GM23338 (cell line): ENCODE results near the gene COX7A2. TPM values are rescaled to one million over a fixed set of nuclear protein-coding genes. Genes with fewer than 3 reads are reported as not detected.
A peak's percentile ranks its signal among the peaks of the same experiment; 100 is the strongest.

Experiments used
- ATAC-seq: fragments of 200-7000 bp; cut with Tn5 transposase; 3 replicates; pipeline ENCODE4 v1.9.1; 2020
- DNase-seq: peaks from one replicate; pipeline ENCODE4 v3.0.0-alpha.2; 2015; ENCODE audit warnings: low spot score
- H2AFZ ChIP-seq: fragments of 200-600 bp; sonication (generic); 2 replicates; pipeline ENCODE4 v1.8.0; 2016; ENCODE audit warnings: antibody characterized with exemption, mild to moderate bottlenecking, moderate library complexity
- H3F3A ChIP-seq: fragments of 200-600 bp; sonication (generic); replicated peaks from 2 replicates; pipeline ENCODE4 v1.8.0; 2017; ENCODE audit warnings: antibody characterized with exemption, mixed run types, low read depth
- H3K27ac ChIP-seq: fragments of 200-600 bp; sonication (generic); 2 replicates; pipeline ENCODE4 v1.6.1; 2016; ENCODE audit warnings: low read depth
- H3K27me3 ChIP-seq: fragments of 200-600 bp; sonication (generic); 2 replicates; pipeline ENCODE4 v1.8.0; 2016; ENCODE audit warnings: mild to moderate bottlenecking, mixed run types, moderate library complexity; ENCODE audit not compliant: insufficient read depth
- H3K36me3 ChIP-seq: fragments of 200-600 bp; sonication (generic); 2 replicates; pipeline ENCODE4 v1.8.0; 2016; ENCODE audit warnings: mild to moderate bottlenecking; ENCODE audit not compliant: insufficient read depth
- H3K4me1 ChIP-seq: fragments of 200-600 bp; sonication (generic); 2 replicates; pipeline ENCODE4 v1.8.0; 2016; ENCODE audit warnings: mild to moderate bottlenecking, moderate library complexity; ENCODE audit not compliant: insufficient read depth
- H3K4me2 ChIP-seq: fragments of 200-600 bp; sonication (generic); 2 replicates; pipeline ENCODE4 v1.7.1; 2017; ENCODE audit warnings: mixed run types
- H3K4me3 ChIP-seq: fragments of 200-600 bp; sonication (generic); 2 replicates; pipeline ENCODE4 v1.6.1; 2016; ENCODE audit warnings: mixed run types
- H3K79me2 ChIP-seq: fragments of 200-600 bp; sonication (generic); replicated peaks from 2 replicates; pipeline ENCODE4 v1.8.0; 2017; ENCODE audit warnings: mild to moderate bottlenecking; ENCODE audit not compliant: insufficient read depth
- H3K9me2 ChIP-seq: fragments of 200-600 bp; sonication (generic); 2 replicates; pipeline ENCODE4 v1.8.0; 2017; ENCODE audit not compliant: insufficient read depth
- H4K20me1 ChIP-seq: fragments of 200-600 bp; sonication (generic); replicated peaks from 2 replicates; pipeline ENCODE4 v1.8.0; 2017; ENCODE audit warnings: mild to moderate bottlenecking; ENCODE audit not compliant: insufficient read depth
- H3K27ac Mint-ChIP-seq: 2 replicates; pipeline ENCODE4 v1.8.0; 2020; ENCODE audit warnings: inconsistent platforms, mild to moderate bottlenecking, moderate library complexity, mixed read lengths
- H3K27me3 Mint-ChIP-seq: 3 replicates; pipeline ENCODE4 v1.8.0; 2022; ENCODE audit warnings: low read depth, mild to moderate bottlenecking, moderate library complexity, mixed read lengths, inconsistent platforms; ENCODE audit not compliant: insufficient read depth, poor library complexity
- H3K36me3 Mint-ChIP-seq: 3 replicates; pipeline ENCODE4 v1.8.0; 2021; ENCODE audit warnings: low read depth, mild to moderate bottlenecking, inconsistent platforms, moderate library complexity, mixed read lengths
- H3K4me1 Mint-ChIP-seq: 3 replicates; pipeline ENCODE4 v1.8.0; 2020; ENCODE audit warnings: mild to moderate bottlenecking, inconsistent platforms, mixed read lengths
- H3K4me3 Mint-ChIP-seq: 3 replicates; pipeline ENCODE4 v1.8.0; 2021; ENCODE audit warnings: moderate library complexity, mild to moderate bottlenecking, inconsistent platforms, mixed read lengths
- H3K9me3 Mint-ChIP-seq: 3 replicates; pipeline ENCODE4 v1.8.0; 2020; ENCODE audit warnings: moderate library complexity, mild to moderate bottlenecking, inconsistent platforms, mixed read lengths
- CREB1 ChIP-seq: fragments of 250-450 bp; sonication (Bioruptor Pico); IDR thresholded peaks from 2 replicates; pipeline ENCODE4 v1.5.0; 2020; ENCODE audit warnings: low read depth, mild to moderate bottlenecking, moderate library complexity
- EZH2 ChIP-seq: fragments of 200-600 bp; sonication (generic); IDR thresholded peaks from one replicate; pipeline ENCODE4 v1.8.0; 2017; ENCODE audit warnings: antibody characterized with exemption, mild to moderate bottlenecking, low read depth; ENCODE audit not compliant: unreplicated experiment
- EZH2phosphoT487 ChIP-seq: fragments of 200-600 bp; sonication (generic); IDR thresholded peaks from one replicate; pipeline ENCODE4 v1.8.1; 2018; ENCODE audit warnings: antibody characterized with exemption; ENCODE audit not compliant: unreplicated experiment
- JUNB ChIP-seq: IDR thresholded peaks from one replicate; pipeline ENCODE4 v1.6.1; 2016; ENCODE audit warnings: antibody characterized with exemption; ENCODE audit not compliant: unreplicated experiment
- NANOG ChIP-seq: IDR thresholded peaks from 2 replicates; pipeline ENCODE4 v1.6.1; 2016; ENCODE audit warnings: antibody characterized with exemption, borderline replicate concordance
- POLR2AphosphoS5 ChIP-seq: IDR thresholded peaks from 2 replicates; pipeline ENCODE4 v1.6.1; 2016; ENCODE audit warnings: antibody characterized with exemption, low read depth
- STAT1 ChIP-seq: IDR thresholded peaks from one replicate; pipeline ENCODE4 v1.6.1; 2016; ENCODE audit warnings: antibody characterized with exemption; ENCODE audit not compliant: unreplicated experiment
- ZNF331 ChIP-seq: fragments of 250-450 bp; sonication (Bioruptor Pico); IDR thresholded peaks from 2 replicates; pipeline ENCODE4 v1.5.0; 2020; ENCODE audit warnings: low read depth, mild to moderate bottlenecking, moderate library complexity
- polyA plus RNA-seq: library from polyadenylated mRNA; unstranded; fragments of >200 nt; fragmentation: Nextera tagmentation; extraction: Ambion mirVana; gene quantifications from 2 replicates; pipeline ENCODE4 v1.2.1, GENCODE V29; 2016
- total RNA-seq: library from RNA; depleted of rRNA; stranded (reverse); fragments of >200 nt; shearing (Covaris generic); gene quantifications from 2 replicates; pipeline ENCODE4 v1.2.3, GENCODE V29; 2014
- TF ChIP-seq, protein P1 (sequence below): IDR thresholded peaks from one replicate; pipeline ENCODE4 v1.6.1; 2018; ENCODE audit warnings: antibody characterized with exemption; ENCODE audit not compliant: unreplicated experiment
- TF ChIP-seq, protein P2 (sequence below): IDR thresholded peaks from 2 replicates; pipeline ENCODE4 v1.6.1; 2016; ENCODE audit warnings: antibody characterized with exemption
- TF ChIP-seq, protein P3 (sequence below), 2 experiments: fragments of 200-600 bp in 1 of 2; sonication (generic) in 1 of 2; conservative IDR thresholded peaks; 2 replicates each; pipeline versions ENCODE4 v1.5.1 to v1.6.1; 2016 to 2017; ENCODE audit warnings: antibody characterized with exemption in 2 of 2, low read depth in 2 of 2, mild to moderate bottlenecking in 2 of 2, moderate library complexity in 1 of 2

The COX7A2 gene
- total and polyA plus RNA-seq, 2 experiments from 2014 or later: 93.7 to 963 TPM

DNA sequence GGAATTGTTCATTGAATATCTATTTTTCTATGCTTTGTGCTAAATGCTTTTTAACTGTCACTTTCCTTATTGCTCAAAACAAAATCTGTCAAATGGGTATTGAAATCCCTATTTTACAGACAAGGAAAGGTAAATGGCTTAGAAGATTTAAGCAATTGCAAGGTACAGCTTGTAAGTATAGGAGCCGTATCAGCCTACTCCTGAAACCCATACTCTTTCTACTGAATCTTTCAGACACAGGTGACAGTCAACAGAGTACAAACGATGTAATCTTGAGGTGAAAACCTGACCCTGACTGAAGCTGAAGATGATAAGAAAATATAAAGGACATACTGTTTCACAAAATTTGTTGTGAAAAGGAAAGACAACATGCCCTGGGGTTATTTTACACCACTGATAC lies 7.0 kb upstream of the COX7A2 start (continued):
- TF ChIP-seq, protein P1, sequence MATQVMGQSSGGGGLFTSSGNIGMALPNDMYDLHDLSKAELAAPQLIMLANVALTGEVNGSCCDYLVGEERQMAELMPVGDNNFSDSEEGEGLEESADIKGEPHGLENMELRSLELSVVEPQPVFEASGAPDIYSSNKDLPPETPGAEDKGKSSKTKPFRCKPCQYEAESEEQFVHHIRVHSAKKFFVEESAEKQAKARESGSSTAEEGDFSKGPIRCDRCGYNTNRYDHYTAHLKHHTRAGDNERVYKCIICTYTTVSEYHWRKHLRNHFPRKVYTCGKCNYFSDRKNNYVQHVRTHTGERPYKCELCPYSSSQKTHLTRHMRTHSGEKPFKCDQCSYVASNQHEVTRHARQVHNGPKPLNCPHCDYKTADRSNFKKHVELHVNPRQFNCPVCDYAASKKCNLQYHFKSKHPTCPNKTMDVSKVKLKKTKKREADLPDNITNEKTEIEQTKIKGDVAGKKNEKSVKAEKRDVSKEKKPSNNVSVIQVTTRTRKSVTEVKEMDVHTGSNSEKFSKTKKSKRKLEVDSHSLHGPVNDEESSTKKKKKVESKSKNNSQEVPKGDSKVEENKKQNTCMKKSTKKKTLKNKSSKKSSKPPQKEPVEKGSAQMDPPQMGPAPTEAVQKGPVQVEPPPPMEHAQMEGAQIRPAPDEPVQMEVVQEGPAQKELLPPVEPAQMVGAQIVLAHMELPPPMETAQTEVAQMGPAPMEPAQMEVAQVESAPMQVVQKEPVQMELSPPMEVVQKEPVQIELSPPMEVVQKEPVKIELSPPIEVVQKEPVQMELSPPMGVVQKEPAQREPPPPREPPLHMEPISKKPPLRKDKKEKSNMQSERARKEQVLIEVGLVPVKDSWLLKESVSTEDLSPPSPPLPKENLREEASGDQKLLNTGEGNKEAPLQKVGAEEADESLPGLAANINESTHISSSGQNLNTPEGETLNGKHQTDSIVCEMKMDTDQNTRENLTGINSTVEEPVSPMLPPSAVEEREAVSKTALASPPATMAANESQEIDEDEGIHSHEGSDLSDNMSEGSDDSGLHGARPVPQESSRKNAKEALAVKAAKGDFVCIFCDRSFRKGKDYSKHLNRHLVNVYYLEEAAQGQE: no peak
- TF ChIP-seq, protein P2, sequence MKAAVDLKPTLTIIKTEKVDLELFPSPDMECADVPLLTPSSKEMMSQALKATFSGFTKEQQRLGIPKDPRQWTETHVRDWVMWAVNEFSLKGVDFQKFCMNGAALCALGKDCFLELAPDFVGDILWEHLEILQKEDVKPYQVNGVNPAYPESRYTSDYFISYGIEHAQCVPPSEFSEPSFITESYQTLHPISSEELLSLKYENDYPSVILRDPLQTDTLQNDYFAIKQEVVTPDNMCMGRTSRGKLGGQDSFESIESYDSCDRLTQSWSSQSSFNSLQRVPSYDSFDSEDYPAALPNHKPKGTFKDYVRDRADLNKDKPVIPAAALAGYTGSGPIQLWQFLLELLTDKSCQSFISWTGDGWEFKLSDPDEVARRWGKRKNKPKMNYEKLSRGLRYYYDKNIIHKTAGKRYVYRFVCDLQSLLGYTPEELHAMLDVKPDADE: no peak
- TF ChIP-seq EZH2phosphoT487 (no peak), NANOG (no peak), ZNF331 (CRISPR knock-in tag) (no peak)

DNA sequence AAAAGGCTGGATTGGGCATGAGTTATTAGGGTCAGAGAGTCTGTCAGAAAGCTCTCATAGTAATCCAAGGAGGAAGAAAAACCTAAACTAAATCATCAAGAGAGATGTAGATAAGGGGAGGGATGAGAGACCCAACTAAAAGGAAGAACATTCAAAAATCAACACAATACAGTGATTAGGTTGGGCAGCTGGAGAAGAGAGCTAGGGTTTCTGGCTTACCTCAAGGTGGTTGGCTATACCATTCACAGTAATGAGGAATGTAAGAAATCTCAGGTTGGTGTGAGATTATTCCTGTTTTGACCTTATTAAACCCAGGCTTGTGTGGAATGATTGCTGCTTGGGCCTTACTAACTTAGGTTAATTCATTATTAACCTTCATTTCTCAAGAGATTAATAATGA lies 6.2 kb upstream of the COX7A2 start:
- TF ChIP-seq ZNF331 (CRISPR knock-in tag): no peak
- no peak for TF ChIP-seq CREB1 (CRISPR knock-in tag)
- TF ChIP-seq, protein P3, sequence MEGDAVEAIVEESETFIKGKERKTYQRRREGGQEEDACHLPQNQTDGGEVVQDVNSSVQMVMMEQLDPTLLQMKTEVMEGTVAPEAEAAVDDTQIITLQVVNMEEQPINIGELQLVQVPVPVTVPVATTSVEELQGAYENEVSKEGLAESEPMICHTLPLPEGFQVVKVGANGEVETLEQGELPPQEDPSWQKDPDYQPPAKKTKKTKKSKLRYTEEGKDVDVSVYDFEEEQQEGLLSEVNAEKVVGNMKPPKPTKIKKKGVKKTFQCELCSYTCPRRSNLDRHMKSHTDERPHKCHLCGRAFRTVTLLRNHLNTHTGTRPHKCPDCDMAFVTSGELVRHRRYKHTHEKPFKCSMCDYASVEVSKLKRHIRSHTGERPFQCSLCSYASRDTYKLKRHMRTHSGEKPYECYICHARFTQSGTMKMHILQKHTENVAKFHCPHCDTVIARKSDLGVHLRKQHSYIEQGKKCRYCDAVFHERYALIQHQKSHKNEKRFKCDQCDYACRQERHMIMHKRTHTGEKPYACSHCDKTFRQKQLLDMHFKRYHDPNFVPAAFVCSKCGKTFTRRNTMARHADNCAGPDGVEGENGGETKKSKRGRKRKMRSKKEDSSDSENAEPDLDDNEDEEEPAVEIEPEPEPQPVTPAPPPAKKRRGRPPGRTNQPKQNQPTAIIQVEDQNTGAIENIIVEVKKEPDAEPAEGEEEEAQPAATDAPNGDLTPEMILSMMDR (conservative IDR thresholded peaks at IDR 0.05; ENCODE audit: low read depth in 2 of 2): no peak
- TF ChIP-seq EZH2phosphoT487: no peak
- TF ChIP-seq, protein P2: no peak
- no peak for TF ChIP-seq POLR2AphosphoS5
- no peak for TF ChIP-seq JUNB
- TF ChIP-seq STAT1: no peak
- TF ChIP-seq EZH2: no peak
- H3K4me3 Mint-ChIP-seq: peak overlapping the region; percentile 39
- Histone ChIP-seq H4K20me1 (no peaks in the 10 kb centered on the region), H3K79me2 (no peaks in the 10 kb centered on the region), H3K9me2 (no peaks in the 10 kb centered on the region), H3K4me2 (peak overlapping the region; percentile 56), H3K27ac (peak overlapping the region; percentile 89), H2AFZ (no peak overlapping the region), H3K36me3 (no peaks in the 10 kb centered on the region), H3K4me3 (peak overlapping the region; percentile 26), H3K4me1 (peaks cover 45% of the 10 kb centered on the region), H3F3A (no peaks in the 10 kb centered on the region), H3K27me3 (no peaks in the 10 kb centered on the region)
- peaks cover 1% of the 10 kb centered on the region for H3K27me3 Mint-ChIP-seq
- DNase-seq: no peak
- no peaks in the 10 kb centered on the region for H3K9me3 Mint-ChIP-seq
- H3K27ac Mint-ChIP-seq: peak overlapping the region; percentile 65
- peaks cover 43% of the 10 kb centered on the region for H3K4me1 Mint-ChIP-seq
- peak; percentile 63 for ATAC-seq
- 0 out of 3 replicates have a peak, but pooled peaks cover 3% of the 10 kb centered on the region for H3K36me3 Mint-ChIP-seq
